ENCODE results near the gene CACNG6.
A peak's percentile ranks its signal among the peaks of the same experiment; 100 is the strongest.

CACNG6 gene

DNA sequence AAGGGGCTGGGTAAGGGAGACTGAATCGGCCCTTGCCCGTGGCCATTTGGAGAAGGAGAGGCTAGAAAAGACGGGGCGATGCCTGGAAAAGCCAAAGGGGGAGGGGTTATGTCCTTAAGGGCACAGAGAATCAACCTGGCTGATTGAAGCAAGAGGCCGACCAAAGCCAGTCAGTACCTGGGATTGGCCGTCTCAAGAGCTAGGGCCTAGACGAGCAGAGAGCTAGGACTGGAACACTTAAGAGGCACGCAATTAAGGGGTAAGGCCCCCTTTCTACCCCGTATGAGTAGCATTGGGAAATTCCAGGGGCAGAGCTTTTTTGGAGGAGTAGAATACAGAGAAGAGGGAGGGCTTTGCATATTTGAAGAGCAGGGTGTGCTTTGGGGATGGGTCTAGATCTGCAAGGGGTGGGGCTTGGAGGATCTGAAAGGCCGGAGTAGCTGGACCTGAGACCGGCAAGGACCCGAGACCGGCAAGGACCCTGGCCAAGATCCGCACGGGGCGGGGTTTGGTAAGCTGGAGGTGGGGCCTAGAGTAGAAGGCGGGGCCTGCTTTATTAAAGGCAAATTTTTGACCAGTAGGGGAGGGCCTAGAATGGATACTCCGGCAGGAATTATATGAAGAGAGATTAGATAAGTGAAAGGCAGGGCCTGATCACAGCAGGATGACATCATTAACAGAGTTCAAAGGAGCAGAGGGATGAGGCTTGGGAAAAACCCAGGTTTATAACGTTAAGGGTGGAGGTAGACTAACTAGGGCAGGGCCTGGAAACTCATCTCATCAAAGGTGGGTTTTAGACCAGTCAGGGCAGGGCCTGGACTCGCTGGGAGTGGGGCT lies 10.7 kb upstream of the CACNG6 start:
- peaks cover 16 to 20% of the 10 kb centered on the region in 2 donors for H3K9me3 Mint-ChIP-seq
- DNase-seq (no peak), ATAC-seq (replicated peaks) (no peak)
- H3K4me3 Mint-ChIP-seq = peak overlapping the region; percentile 46 to 50
- H3K27ac Mint-ChIP-seq = peak overlapping the region; percentile 80
- peaks cover 4 to 18% of the 10 kb centered on the region in 2 donors for H3K36me3 Mint-ChIP-seq
- H3K4me1 Mint-ChIP-seq = peaks cover 21 to 24% of the 10 kb centered on the region in 2 donors
- peaks cover 55 to 61% of the 10 kb centered on the region in 2 donors for H3K27me3 Mint-ChIP-seq

DNA sequence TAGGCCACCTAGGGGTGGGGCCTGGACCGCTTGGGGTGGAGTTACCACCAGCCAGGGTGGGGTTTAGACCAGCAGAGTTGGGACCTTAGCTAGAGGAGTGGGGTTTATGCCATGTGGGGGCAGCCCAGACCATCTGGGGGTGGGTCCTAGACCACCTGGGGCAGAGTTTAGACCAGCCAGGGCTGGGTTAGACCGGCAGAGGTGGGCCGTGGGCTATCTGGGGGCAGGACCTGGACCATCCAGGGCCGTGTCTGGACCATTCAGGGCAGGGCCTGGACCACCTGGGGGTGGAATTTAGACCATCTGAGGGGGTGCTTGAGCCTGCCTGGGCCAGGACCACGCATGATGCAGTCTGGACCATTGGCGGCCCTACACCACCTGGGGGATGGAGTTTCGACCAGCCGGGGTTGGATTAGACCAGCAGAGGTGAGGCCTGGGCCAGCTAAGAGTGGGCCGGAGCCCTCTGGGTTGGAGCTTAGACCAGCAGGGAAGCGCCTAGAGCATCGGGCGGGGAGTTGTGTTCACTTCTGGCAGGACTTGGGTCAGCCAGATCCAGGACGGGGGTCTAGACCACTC lies 10.0 kb upstream of the CACNG6 start:
- peak overlapping the region; percentile 30 to 38 for H3K4me3 Mint-ChIP-seq
- H3K36me3 Mint-ChIP-seq = peaks cover 4 to 18% of the 10 kb centered on the region in 2 donors
- no peak overlapping the region for H3K27ac Mint-ChIP-seq
- H3K27me3 Mint-ChIP-seq = peaks cover 49 to 54% of the 10 kb centered on the region in 2 donors
- peaks cover 16 to 20% of the 10 kb centered on the region in 2 donors for H3K9me3 Mint-ChIP-seq
- peaks cover 21 to 24% of the 10 kb centered on the region in 2 donors for H3K4me1 Mint-ChIP-seq
- DNase-seq = no peak
- ATAC-seq (replicated peaks) = no peak

DNA sequence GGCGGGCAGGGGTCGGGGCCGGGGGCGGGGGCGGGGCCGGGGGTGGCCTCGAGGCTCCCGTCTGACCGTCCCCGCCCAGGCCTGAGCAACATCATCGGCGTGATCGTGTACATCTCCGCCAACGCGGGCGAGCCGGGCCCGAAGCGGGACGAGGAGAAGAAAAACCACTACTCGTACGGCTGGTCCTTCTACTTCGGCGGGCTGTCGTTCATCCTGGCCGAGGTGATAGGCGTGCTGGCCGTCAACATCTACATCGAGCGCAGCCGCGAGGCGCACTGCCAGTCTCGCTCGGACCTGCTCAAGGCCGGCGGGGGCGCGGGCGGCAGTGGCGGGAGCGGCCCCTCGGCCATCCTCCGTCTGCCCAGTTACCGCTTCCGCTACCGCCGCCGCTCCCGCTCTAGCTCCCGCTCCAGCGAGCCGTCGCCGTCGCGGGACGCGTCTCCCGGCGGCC lies 9.4 kb upstream of the CACNG6 start:
- H3K27ac Mint-ChIP-seq = no peak overlapping the region
- H3K4me1 Mint-ChIP-seq = peaks cover 21 to 24% of the 10 kb centered on the region in 2 donors
- H3K36me3 Mint-ChIP-seq = peaks cover 4 to 18% of the 10 kb centered on the region in 2 donors
- H3K9me3 Mint-ChIP-seq = peaks cover 14 to 20% of the 10 kb centered on the region in 2 donors
- ATAC-seq (replicated peaks) = no peak
- DNase-seq = no peak
- H3K4me3 Mint-ChIP-seq = peak overlapping the region in 1 of 2 donors; percentile 38
- H3K27me3 Mint-ChIP-seq = peaks cover 43 to 48% of the 10 kb centered on the region in 2 donors

DNA sequence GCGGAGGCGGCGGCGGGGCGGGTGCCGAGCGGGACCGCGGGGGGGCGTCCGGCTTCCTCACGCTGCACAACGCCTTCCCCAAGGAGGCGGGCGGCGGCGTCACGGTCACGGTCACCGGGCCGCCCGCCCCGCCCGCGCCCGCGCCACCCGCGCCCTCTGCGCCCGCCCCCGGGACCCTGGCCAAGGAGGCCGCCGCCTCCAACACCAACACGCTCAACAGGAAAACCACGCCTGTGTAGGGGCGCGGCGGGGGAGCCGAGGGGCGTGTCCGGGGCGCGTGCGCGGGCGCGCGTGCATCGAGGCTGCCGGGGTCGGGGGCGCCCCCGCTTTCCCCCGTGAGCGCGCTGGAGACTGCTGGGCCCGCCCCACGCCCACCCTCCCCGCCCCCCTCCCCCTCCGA lies 8.8 kb upstream of the CACNG6 start:
- Mint-ChIP-seq H3K4me3 (no peak overlapping the region), H3K27ac (no peak overlapping the region), H3K4me1 (peaks cover 18 to 24% of the 10 kb centered on the region in 2 donors), H3K9me3 (peaks cover 12 to 20% of the 10 kb centered on the region in 2 donors), H3K27me3 (peaks cover 37 to 42% of the 10 kb centered on the region in 2 donors), H3K36me3 (peaks cover 4 to 18% of the 10 kb centered on the region in 2 donors)
- DNase-seq = no peak
- ATAC-seq (replicated peaks) = no peak

DNA sequence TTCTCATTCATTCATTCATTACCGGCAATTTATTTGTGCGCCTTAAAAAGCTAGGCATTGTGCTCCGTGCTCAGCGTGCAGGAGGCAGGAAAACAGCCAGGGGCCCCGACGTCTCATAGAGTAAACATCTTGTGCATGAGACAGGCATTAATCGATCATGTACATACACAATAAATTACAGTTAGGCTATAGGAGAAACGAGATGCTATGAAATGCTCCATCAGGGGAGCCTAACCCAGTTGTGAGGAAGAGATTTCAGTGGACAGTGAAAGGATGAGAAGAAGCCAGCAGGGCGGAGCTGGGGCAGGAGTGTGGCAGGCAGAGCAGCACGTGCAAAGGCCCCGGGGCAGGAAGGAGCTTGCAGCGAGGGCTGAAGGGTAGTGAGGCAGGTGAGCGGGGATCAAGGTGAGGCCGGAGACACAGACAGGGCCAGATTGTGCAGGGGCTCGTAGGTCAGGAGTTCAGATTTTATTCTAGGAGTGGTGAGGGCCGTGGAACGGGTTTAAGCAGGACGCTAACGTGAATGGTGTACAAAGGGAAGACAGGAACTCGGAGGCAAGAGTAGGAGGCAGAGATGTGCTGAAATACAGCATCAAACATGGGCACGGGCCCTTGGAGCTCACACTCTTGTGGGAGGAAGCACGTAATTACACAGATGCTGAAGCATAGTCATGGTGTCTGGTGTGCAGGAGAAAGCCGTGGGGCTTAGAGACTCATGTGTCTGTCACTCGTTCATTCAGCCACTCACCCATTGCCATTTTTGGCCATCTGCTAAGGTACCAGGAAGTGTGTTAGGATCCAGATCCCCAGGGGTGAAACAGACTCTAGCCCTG lies 7.8 kb upstream of the CACNG6 start:
- peaks cover 12 to 20% of the 10 kb centered on the region in 2 donors for H3K9me3 Mint-ChIP-seq
- H3K4me1 Mint-ChIP-seq = peaks cover 15 to 24% of the 10 kb centered on the region in 2 donors
- H3K36me3 Mint-ChIP-seq = peaks cover 4 to 18% of the 10 kb centered on the region in 2 donors
- DNase-seq = no peak
- no peak overlapping the region for H3K27ac Mint-ChIP-seq
- peaks cover 31% of the 10 kb centered on the region in 2 donors for H3K27me3 Mint-ChIP-seq
- H3K4me3 Mint-ChIP-seq = no peak overlapping the region
- ATAC-seq (replicated peaks) = no peak

DNA sequence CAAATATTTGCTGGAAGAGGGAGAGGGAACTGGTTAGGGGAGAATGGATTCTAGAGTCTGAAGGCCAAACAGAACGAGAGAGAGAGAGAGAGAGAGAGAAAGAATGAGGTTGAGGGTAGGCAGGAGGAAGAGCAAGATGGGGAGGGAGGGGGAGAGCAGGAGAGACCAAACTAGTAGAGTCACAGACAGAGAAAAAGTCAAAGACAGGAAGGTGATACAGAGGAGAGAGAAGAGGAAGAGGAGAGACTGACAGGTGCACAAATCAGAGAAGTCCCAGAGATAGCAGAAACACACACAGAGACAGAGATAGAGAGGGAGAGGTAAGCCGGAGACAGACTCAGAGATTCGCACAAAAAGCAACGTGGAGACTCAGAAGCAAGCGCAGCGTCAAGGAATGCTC lies 5.6 kb upstream of the CACNG6 start:
- Mint-ChIP-seq H3K9me3 (peaks cover 2 to 3% of the 10 kb centered on the region in 2 donors), H3K27me3 (peaks cover 16 to 18% of the 10 kb centered on the region in 2 donors), H3K36me3 (peaks cover 0 to 3% of the 10 kb centered on the region in 2 donors), H3K4me1 (peaks cover 3 to 4% of the 10 kb centered on the region in 2 donors), H3K27ac (no peak overlapping the region), H3K4me3 (no peak overlapping the region)
- DNase-seq (no peak), ATAC-seq (replicated peaks) (no peak)

DNA sequence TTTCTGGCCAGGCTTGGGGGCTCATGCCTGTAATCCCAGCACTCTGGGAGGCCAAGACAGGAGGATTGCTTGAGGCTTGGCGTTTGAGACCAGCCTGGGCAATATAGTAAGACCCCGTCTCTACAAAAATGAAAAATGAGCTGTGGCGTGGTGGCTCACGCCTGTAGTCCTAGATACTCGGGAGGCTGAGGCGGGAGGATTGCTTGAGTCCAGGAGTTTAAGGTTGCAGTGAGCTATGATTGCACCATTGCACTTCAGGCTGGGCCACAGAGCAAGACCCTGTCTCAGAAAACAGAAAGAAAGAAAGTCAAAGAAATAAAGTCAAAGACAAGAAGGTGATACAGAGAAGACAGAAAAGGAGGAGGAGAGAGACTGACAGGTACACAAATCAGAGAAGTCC lies 2.5 kb upstream of the CACNG6 start:
- Mint-ChIP-seq H3K36me3 (no peaks in the 10 kb centered on the region), H3K4me3 (no peak overlapping the region), H3K4me1 (peaks cover 7 to 8% of the 10 kb centered on the region in 2 donors), H3K27me3 (peaks cover 26 to 27% of the 10 kb centered on the region in 2 donors), H3K9me3 (no peaks in the 10 kb centered on the region), H3K27ac (no peak overlapping the region)
- DNase-seq (no peak), ATAC-seq (replicated peaks) (no peak)

DNA sequence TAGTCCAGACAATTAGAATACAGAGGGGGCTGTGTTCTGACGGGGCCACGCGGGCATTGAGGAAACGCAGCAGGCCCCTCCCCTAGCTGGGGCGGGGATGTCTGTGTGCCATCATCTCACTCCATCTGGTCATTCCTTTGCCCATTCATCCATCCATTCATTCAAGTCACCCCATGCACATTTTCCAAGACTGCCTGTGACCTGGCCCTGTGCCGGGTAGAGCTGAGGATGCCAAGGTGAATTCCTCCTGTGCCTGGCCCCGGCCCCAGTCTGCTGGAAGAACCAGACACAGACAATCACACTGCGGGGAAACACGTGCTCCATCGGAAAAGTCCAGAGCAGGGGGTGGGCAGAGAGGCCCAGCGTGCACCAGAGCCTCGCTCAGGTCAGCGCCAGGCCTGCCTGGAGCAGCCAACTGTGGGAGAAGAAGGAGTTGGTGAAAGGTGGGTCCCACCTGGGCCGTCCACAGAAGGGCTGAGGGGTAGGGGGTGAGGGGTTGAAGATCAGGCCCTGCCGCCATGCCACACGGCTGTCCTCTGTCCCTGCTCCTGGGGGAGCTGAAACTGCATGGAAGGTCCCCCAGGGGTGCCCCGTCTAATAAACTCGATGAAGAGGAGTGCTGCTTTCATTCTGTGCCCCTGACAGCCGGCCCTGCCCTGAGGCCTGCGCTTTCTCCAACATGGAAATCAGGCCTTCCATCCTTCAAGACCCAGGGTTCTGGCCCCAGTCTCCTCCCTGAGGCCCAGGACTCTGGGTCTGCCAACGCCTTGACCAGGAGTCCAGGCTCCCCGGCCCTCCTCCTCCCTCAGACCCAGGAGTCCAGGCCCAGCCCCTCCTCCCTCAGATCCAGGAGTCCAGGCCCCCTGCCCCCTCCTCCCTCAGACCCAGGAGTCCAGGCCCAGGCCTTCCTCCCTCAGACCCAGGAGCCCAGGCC lies 1.6 kb upstream of the CACNG6 start:
- Mint-ChIP-seq H3K27ac (no peak overlapping the region), H3K4me1 (peaks cover 7 to 8% of the 10 kb centered on the region in 2 donors), H3K4me3 (no peak overlapping the region), H3K27me3 (peaks cover 35 to 36% of the 10 kb centered on the region in 2 donors), H3K36me3 (no peaks in the 10 kb centered on the region), H3K9me3 (no peaks in the 10 kb centered on the region)
- ATAC-seq (replicated peaks) = no peak
- DNase-seq = no peak

DNA sequence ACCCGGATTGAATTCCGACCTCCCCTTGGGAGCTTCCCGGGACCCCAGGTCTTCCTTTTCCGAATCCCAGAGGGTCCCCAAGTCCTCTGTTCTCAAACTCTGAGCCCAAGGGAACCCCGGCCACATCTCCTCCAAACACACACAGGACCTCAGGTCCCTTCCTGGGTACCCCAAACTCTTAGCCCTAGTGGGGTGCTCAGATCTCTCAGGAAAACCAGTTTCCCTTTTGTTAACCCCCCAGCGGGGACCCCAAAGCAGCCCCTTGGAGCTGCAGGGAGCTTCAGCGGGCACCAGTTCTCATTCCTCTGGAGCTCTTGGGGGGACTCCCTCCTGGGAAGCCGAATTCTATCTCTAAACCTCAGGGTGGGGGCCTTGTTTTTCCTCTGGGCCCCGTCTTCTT lies 774 bp downstream of the CACNG6 start:
- peak overlapping the region; percentile 37 to 57 for H3K4me3 Mint-ChIP-seq
- H3K4me1 Mint-ChIP-seq = peaks cover 7 to 9% of the 10 kb centered on the region in 2 donors
- ATAC-seq (replicated peaks) (no peak), DNase-seq (no peak)
- no peaks in the 10 kb centered on the region for H3K9me3 Mint-ChIP-seq
- no peaks in the 10 kb centered on the region for H3K36me3 Mint-ChIP-seq
- H3K27me3 Mint-ChIP-seq = peaks cover 53 to 54% of the 10 kb centered on the region in 2 donors
- H3K27ac Mint-ChIP-seq = no peak overlapping the region

DNA sequence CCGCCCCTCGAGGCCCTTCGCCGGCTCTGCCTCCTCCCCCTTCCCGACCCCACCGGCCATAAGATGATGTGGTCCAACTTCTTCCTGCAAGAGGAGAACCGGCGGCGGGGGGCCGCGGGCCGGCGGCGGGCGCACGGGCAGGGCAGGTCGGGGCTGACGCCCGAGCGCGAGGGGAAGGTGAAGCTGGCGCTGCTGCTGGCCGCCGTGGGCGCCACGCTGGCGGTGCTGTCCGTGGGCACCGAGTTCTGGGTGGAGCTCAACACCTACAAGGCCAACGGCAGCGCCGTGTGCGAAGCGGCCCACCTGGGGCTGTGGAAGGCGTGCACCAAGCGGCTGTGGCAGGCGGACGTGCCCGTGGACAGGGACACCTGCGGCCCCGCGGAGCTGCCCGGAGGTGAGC lies 1.4 kb downstream of the CACNG6 start:
- Mint-ChIP-seq H3K36me3 (no peaks in the 10 kb centered on the region), H3K4me3 (no peak overlapping the region), H3K4me1 (peaks cover 7 to 9% of the 10 kb centered on the region in 2 donors), H3K27ac (no peak overlapping the region), H3K9me3 (no peaks in the 10 kb centered on the region), H3K27me3 (peaks cover 59 to 60% of the 10 kb centered on the region in 2 donors)
- ATAC-seq (replicated peaks) = no peak
- DNase-seq = no peak

DNA sequence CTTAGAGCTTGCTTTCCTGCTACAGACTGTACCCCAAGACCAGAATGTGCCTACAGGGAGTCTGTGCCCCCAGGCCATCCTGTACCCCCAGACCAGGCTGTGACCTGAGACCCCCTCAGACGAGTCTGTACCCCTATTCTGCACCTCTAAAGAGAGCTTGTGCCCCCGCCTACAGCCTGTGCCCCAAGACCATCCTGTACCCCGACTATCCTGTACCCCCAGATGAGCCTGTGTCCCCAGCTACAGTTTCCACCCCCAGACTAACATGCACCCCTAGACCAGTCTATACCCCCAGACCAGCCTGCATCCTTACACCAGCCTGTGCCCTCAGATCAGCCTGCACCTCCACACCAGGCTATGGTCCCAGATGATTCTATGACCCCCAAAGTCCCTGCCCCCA lies 2.0 kb downstream of the CACNG6 start:
- Mint-ChIP-seq H3K27ac (peak overlapping the region; percentile 20), H3K36me3 (no peaks in the 10 kb centered on the region), H3K4me1 (peaks cover 7 to 9% of the 10 kb centered on the region in 2 donors), H3K27me3 (peaks cover 62% of the 10 kb centered on the region in 2 donors), H3K4me3 (no peak overlapping the region), H3K9me3 (no peaks in the 10 kb centered on the region)
- DNase-seq = no peak
- ATAC-seq (replicated peaks) = no peak

DNA sequence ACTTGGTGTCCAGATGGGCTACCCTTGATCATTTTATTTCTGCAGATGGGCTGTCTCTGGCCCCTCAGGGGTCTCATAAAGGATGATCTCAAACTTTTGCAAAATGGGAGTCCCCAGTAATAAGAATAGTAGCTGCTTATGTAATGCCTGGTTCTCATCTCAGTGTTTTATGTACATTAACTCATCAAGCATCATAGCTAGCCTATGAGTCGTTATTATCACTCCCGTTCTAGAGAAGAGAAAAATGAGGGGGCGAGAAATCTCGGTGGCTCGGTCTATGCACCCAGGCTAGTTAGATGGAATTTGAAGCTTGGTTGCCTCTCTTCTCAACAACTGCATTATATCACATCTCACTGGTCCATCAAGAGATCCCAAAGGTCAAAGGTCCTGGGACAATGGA lies 3.4 kb downstream of the CACNG6 start:
- Mint-ChIP-seq H3K36me3 (no peaks in the 10 kb centered on the region), H3K4me3 (no peak overlapping the region)
- DNase-seq = no peak

DNA sequence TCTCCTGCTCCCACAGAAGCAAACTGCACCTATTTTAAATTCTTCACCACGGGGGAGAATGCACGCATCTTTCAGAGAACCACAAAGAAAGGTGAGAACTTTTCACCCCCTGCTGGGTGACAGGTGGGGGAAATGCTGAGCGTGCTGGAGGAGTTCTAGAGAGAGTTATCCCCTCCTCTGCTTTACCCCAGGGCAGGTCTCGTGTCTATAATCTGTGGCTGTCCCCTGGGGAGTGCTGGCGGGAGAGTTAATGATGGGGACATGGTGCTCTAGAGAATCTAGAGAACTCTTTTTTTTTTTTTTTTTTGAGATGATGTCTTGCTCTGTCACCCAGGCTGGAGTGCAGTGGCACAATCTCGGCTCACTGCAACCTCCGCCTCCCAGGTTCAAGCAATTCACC lies 6.8 kb downstream of the CACNG6 start:
- DNase-seq = no peak
- H3K27ac Mint-ChIP-seq = no peak overlapping the region
- H3K4me1 Mint-ChIP-seq = peaks cover 0 to 3% of the 10 kb centered on the region in 2 donors
- H3K36me3 Mint-ChIP-seq = no peaks in the 10 kb centered on the region
- H3K4me3 Mint-ChIP-seq = no peak overlapping the region
- H3K9me3 Mint-ChIP-seq = peaks cover 0 to 5% of the 10 kb centered on the region in 2 donors
- no peak for ATAC-seq (replicated peaks)
- peaks cover 71 to 73% of the 10 kb centered on the region in 2 donors for H3K27me3 Mint-ChIP-seq

More for the DNA sequence above, 3.4 kb downstream of the CACNG6 start:
- peaks cover 0 to 5% of the 10 kb centered on the region in 2 donors for H3K9me3 Mint-ChIP-seq
- H3K27me3 Mint-ChIP-seq = peaks cover 66 to 69% of the 10 kb centered on the region in 2 donors
- no peak for ATAC-seq (replicated peaks)
- no peak overlapping the region for H3K27ac Mint-ChIP-seq
- H3K4me1 Mint-ChIP-seq = peaks cover 7 to 9% of the 10 kb centered on the region in 2 donors
